ENCODE data around the gene RHCE.
"Not testable (repeated sequence)": the region's sequence is repeated elsewhere in the genome, so short reads cannot be mapped to it uniquely, and the experiment has no call there.

RHCE gene

GRCh38 chr1:25460020-25460419 is 39.4 kb upstream of the RHCE start:
- no peak for TF ChIP-seq CTCF (conservative IDR thresholded peaks at IDR 0.05; ENCODE audit: low read length)
- DNase-seq (ENCODE audit: low read depth): no peak
- H3K4me3 ChIP-seq (ENCODE audit: low read length): no peak overlapping the region

GRCh38 chr1:25458541-25459298 is 38.1 kb upstream of the RHCE start:
- DNase-seq (ENCODE audit: low read depth): peak; percentile 52
- TF ChIP-seq CTCF (conservative IDR thresholded peaks at IDR 0.05; ENCODE audit: low read length): no peak
- no peak overlapping the region for H3K4me3 ChIP-seq (ENCODE audit: low read length)

- no peak for DNase-seq (ENCODE audit: low read depth)
- H3K4me3 ChIP-seq (ENCODE audit: low read length): no peak overlapping the region
- TF ChIP-seq CTCF (conservative IDR thresholded peaks at IDR 0.05; ENCODE audit: low read length): no peak
Observed at GRCh38 chr1:25456502-25456901, 35.9 kb upstream of the RHCE start.

GRCh38 chr1:25451908-25452307 is 31.3 kb upstream of the RHCE start:
- DNase-seq (ENCODE audit: low read depth): no peak
- no peak overlapping the region for H3K4me3 ChIP-seq (ENCODE audit: low read length)
- TF ChIP-seq CTCF (conservative IDR thresholded peaks at IDR 0.05; ENCODE audit: low read length): no peak

GRCh38 chr1:25450891-25451290 is 30.3 kb upstream of the RHCE start:
- DNase-seq (ENCODE audit: low read depth): no peak
- TF ChIP-seq CTCF (conservative IDR thresholded peaks at IDR 0.05; ENCODE audit: low read length): no peak
- no peak overlapping the region for H3K4me3 ChIP-seq (ENCODE audit: low read length)

GRCh38 chr1:25447547-25447946 is 26.9 kb upstream of the RHCE start:
- DNase-seq (ENCODE audit: low read depth): no peak
- TF ChIP-seq CTCF (conservative IDR thresholded peaks at IDR 0.05; ENCODE audit: low read length): no peak
- no peak overlapping the region for H3K4me3 ChIP-seq (ENCODE audit: low read length)

- H3K4me3 ChIP-seq (ENCODE audit: low read length): no peak overlapping the region
- DNase-seq (ENCODE audit: low read depth): peak; percentile 27
- no peak for TF ChIP-seq CTCF (conservative IDR thresholded peaks at IDR 0.05; ENCODE audit: low read length)
Observed at GRCh38 chr1:25445993-25446538, 25.4 kb upstream of the RHCE start.

- not testable (repeated sequence) for DNase-seq (ENCODE audit: low read depth); H3K4me3 ChIP-seq (ENCODE audit: low read length)
Observed at GRCh38 chr1:25444604-25445003, 24.0 kb upstream of the RHCE start.
